Peyer's patch (tissue), 4 donors: ENCODE data around the gene ACTL8.

Experiments used
- POLR2A ChIP-seq, 2 donors: fragments of 450-650 bp; IDR thresholded peaks; one replicate each; pipeline ENCODE4 v1.5.1; 2017; ENCODE audit warnings: antibody characterized with exemption in 2 of 2, mild to moderate bottlenecking in 2 of 2, moderate library complexity in 2 of 2
- TF ChIP-seq, protein P1 (sequence below), 6 experiments: fragments of 450-650 bp in 4 of 6; fragments of 200-600 bp in 2 of 6; sonication (generic) in 1 of 6; IDR thresholded peaks; one replicate each; pipeline ENCODE4 v1.5.1; 2017 to 2019; ENCODE audit warnings: antibody characterized with exemption in 6 of 6, mild to moderate bottlenecking in 3 of 6, moderate library complexity in 1 of 6

- TF ChIP-seq, protein P1, sequence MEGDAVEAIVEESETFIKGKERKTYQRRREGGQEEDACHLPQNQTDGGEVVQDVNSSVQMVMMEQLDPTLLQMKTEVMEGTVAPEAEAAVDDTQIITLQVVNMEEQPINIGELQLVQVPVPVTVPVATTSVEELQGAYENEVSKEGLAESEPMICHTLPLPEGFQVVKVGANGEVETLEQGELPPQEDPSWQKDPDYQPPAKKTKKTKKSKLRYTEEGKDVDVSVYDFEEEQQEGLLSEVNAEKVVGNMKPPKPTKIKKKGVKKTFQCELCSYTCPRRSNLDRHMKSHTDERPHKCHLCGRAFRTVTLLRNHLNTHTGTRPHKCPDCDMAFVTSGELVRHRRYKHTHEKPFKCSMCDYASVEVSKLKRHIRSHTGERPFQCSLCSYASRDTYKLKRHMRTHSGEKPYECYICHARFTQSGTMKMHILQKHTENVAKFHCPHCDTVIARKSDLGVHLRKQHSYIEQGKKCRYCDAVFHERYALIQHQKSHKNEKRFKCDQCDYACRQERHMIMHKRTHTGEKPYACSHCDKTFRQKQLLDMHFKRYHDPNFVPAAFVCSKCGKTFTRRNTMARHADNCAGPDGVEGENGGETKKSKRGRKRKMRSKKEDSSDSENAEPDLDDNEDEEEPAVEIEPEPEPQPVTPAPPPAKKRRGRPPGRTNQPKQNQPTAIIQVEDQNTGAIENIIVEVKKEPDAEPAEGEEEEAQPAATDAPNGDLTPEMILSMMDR (IDR thresholded peaks at IDR 0.05) = no peak
- no peak for TF ChIP-seq POLR2A (IDR thresholded peaks at IDR 0.05)
Observed at GRCh38 chr1:17862121-17862520, 107.0 kb downstream of the ACTL8 start.
